CD4-positive, alpha-beta memory T cell (primary cell): ENCODE measurements around the gene GNAL. TPM values are rescaled to one million over a fixed set of nuclear protein-coding genes. Genes with fewer than 3 reads are reported as not detected.

ENCODE experiments used
- CTCF ChIA-PET: fragments of 350-600 bp; sonication (Branson Sonifier 250); formaldehyde crosslinking; loops from one replicate; lab custom pipeline; 2021; ENCODE audit warnings: inconsistent platforms; ENCODE audit not compliant: partially characterized antibody; lab: Charles Lee
- POLR2A ChIA-PET: fragments of 350-600 bp; sonication (Branson Sonifier 250); formaldehyde crosslinking; loops from one replicate; lab custom pipeline; 2021; ENCODE audit not compliant: partially characterized antibody; lab: Charles Lee
- DNase-seq, 5 donors: peaks; one replicate each; pipeline versions ENCODE4 v3.0.0 to v3.0.0-alpha.2; 2020 to 2022; ENCODE audit warnings: mixed read lengths in 1 of 5
- H3K27ac ChIP-seq: one replicate; pipeline ENCODE4 v1.7.0; 2013; ENCODE audit warnings: low read depth, low read length
- H3K27me3 ChIP-seq: 2 replicates; pipeline ENCODE4 v1.7.0; 2013; ENCODE audit warnings: mild to moderate bottlenecking, low read length, moderate library complexity; ENCODE audit not compliant: insufficient read depth
- H3K36me3 ChIP-seq: 2 replicates; pipeline ENCODE4 v1.7.0; 2013; ENCODE audit warnings: mild to moderate bottlenecking, low read length, moderate library complexity; ENCODE audit not compliant: insufficient read depth
- H3K4me1 ChIP-seq: 2 replicates; pipeline ENCODE4 v1.7.0; 2013; ENCODE audit warnings: mild to moderate bottlenecking, low read length, moderate library complexity; ENCODE audit not compliant: insufficient read depth
- H3K4me3 ChIP-seq, 2 donors: one replicate each; pipeline ENCODE4 v1.7.0; 2013; ENCODE audit warnings: low read length in 2 of 2, mild to moderate bottlenecking in 1 of 2
- H3K9me3 ChIP-seq, 2 donors: one replicate each; pipeline ENCODE4 v1.7.0; 2013; ENCODE audit warnings: low read length in 2 of 2, control low read depth in 1 of 2; ENCODE audit not compliant: control insufficient read depth in 1 of 2
- H3K27ac Mint-ChIP-seq, 7 donors: one replicate each; pipeline ENCODE4 v1.8.0; 2020 to 2021; ENCODE audit warnings: mixed read lengths in 7 of 7, mild to moderate bottlenecking in 6 of 7, inconsistent platforms in 3 of 7, moderate library complexity in 3 of 7
- H3K27me3 Mint-ChIP-seq, 2 donors: one replicate each; pipeline ENCODE4 v1.8.0; 2020 to 2021; ENCODE audit warnings: mixed read lengths in 2 of 2
- H3K36me3 Mint-ChIP-seq, 2 donors: one replicate each; pipeline ENCODE4 v1.8.0; 2020 to 2021; ENCODE audit warnings: mixed read lengths in 2 of 2, inconsistent platforms in 1 of 2, mild to moderate bottlenecking in 1 of 2
- H3K4me1 Mint-ChIP-seq, 4 donors: one replicate each; pipeline ENCODE4 v1.8.0; 2020 to 2021; ENCODE audit warnings: mixed read lengths in 4 of 4, mild to moderate bottlenecking in 1 of 4
- H3K4me3 Mint-ChIP-seq, 8 donors: one replicate each; pipeline ENCODE4 v1.8.0; 2020 to 2021; ENCODE audit warnings: mixed read lengths in 8 of 8, mild to moderate bottlenecking in 7 of 8, moderate library complexity in 6 of 8, inconsistent platforms in 3 of 8
- H3K9me3 Mint-ChIP-seq, 8 donors: one replicate each; pipeline ENCODE4 v1.8.0; 2020 to 2021; ENCODE audit warnings: mixed read lengths in 8 of 8, mild to moderate bottlenecking in 5 of 8, inconsistent platforms in 3 of 8, moderate library complexity in 1 of 8
- intact Hi-C: fragments of 100-400 bp; cut with micrococcal nuclease; formaldehyde crosslinking; loops from one replicate; pipeline ENCODE4 v1.15.1; 2023
- polyA plus RNA-seq, 2 donors: library from polyadenylated mRNA; unstranded; fragments of 300-500 nt; fragmentation: Illumina TruSeq; gene quantifications; one replicate each; pipeline ENCODE4 v1.2.3, GENCODE V29; 2021
- total RNA-seq, 2 experiments: library from RNA; stranded (reverse); gene quantifications; one replicate each; pipeline ENCODE4 v1.2.3, GENCODE V29; 2021

Gene GNAL
- total and polyA plus RNA-seq, 4 experiments from 2014 or later = 0.20 to 0.33 (median 0.26) TPM; not detected in 1

DNA sequence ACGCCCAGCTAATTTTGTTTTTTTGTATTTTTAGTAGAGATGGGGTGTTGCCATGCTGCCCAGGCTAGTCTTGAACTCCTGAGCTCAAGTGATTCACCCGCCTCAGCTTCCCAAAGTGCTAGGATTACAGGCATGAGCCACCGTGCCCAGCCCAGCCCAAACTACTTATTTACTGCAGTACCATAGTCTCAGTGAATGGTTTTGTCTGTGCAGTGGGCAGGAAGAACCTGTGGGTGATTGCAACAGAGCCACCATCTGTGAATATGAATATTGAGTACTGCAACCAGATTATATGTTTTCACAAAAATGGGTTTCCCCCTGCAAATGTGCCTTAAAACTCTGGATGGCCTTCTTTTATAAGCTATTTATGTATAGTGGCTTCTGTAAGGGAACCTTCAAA is 210.0 kb downstream of the GNAL start:
- Histone ChIP-seq H3K4me1 (no peaks in the 10 kb centered on the region), H3K27me3 (no peaks in the 10 kb centered on the region), H3K36me3 (peaks cover 19% of the 10 kb centered on the region), H3K4me3 (no peak overlapping the region), H3K27ac (no peak overlapping the region), H3K9me3 (no peaks in the 10 kb centered on the region)
- Mint-ChIP-seq H3K36me3 (peaks cover 30 to 50% of the 10 kb centered on the region in 2 donors), H3K27me3 (no peaks in the 10 kb centered on the region), H3K9me3 (no peaks in the 10 kb centered on the region), H3K4me3 (no peak overlapping the region), H3K4me1 (peaks cover 4 to 13% (median 8%) of the 10 kb centered on the region in 4 donors), H3K27ac (no peak overlapping the region)
- POLR2A ChIA-PET = no interaction called here
- CTCF ChIA-PET = no interaction called here
- DNase-seq = no peak
- intact Hi-C loops = no loop called here

DNA sequence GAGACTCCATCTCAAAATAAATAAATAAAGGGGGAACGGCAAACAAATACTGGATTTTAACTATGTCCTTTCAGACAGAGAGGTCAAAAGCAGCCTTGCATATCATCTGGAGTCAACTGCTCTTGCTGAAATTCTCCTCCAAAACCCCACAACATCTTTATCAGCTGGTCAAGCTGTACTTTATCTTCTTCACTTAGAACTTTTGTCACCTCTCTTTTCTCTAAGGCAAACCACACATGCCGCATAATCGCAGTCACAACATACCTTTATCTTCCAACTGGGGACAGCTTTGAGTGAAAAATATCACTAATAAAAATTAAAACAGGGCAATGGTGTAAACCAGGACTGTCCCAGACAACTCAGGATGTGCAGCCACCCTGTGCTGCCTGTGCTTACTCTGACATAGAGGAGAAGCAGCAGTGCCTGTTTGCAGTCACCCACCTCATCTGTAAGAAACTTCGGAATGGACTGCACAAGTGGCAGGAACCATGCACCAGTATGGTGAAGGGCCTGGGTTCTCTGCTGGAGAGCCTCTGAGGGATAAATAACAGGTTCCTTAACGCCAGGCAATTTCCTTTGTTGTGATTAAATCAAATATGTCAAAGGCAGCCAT is 212.9 kb downstream of the GNAL start:
- Mint-ChIP-seq H3K36me3 (peaks cover 24 to 43% of the 10 kb centered on the region in 2 donors), H3K27me3 (no peaks in the 10 kb centered on the region), H3K9me3 (no peaks in the 10 kb centered on the region), H3K4me1 (peaks cover 8 to 27% (median 12%) of the 10 kb centered on the region in 4 donors), H3K27ac (peak overlapping the region in 2 of 7 donors; percentile 23 to 30), H3K4me3 (no peak overlapping the region)
- intact Hi-C loops = loop anchor here (10.0 kb wide), 1 partner anchor 1043 kb away; the partner anchor contains the start of gene SEH1L
- H3K27me3 ChIP-seq = no peaks in the 10 kb centered on the region
- H3K9me3 ChIP-seq = no peaks in the 10 kb centered on the region
- no peak overlapping the region for H3K4me3 ChIP-seq
- H3K27ac ChIP-seq = no peak overlapping the region
- H3K36me3 ChIP-seq = peaks cover 23% of the 10 kb centered on the region
- peaks cover 2% of the 10 kb centered on the region for H3K4me1 ChIP-seq
- DNase-seq = no peak
- CTCF ChIA-PET = no interaction called here
- POLR2A ChIA-PET = no interaction called here

DNA sequence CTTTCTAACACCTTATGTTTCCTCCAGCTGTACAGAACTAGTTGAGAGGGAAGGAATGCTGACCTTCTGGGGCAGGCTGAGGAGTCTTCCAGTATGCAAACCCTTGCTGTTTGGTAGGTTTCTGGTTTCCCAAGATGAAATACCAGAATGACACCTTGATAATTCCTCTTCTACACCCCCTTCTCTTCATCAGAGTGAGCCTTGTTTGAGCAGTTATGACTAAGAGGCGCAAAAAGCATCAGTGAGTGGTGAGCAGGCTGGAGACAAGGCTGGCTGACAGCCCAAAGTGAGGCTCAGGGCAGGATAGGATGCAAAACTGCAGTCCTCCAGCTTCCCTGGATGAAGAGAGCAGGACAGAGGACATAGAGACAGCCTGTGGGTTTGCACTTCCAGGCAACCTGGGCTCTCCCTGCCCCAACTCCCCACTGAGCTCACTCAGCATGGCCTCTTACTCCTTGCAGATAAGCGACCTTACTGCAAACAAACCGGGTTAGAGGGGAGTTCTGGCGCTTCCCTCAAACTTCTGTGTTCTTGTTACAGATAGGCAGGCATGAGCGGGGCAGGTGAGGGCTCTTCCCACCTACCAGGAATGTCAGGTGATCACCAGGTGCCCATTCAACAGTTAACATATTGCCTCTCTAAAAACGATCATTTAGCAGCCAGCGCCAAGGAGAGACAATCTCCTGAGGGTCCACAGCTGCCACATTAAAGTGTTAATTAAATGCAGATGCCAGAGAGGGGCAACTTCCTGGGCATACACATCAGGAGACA is 213.6 kb downstream of the GNAL start:
- Mint-ChIP-seq H3K36me3 (peaks cover 20 to 38% of the 10 kb centered on the region in 2 donors), H3K4me3 (no peak overlapping the region), H3K27me3 (no peaks in the 10 kb centered on the region), H3K27ac (peak overlapping the region in 1 of 7 donors; percentile 23), H3K9me3 (no peaks in the 10 kb centered on the region), H3K4me1 (peaks cover 12 to 35% (median 17%) of the 10 kb centered on the region in 4 donors)
- ChIA-PET CTCF (no interaction called here), POLR2A (no interaction called here)
- Histone ChIP-seq H3K36me3 (peaks cover 18% of the 10 kb centered on the region), H3K9me3 (no peaks in the 10 kb centered on the region), H3K4me3 (no peak overlapping the region), H3K4me1 (peaks cover 10% of the 10 kb centered on the region), H3K27ac (no peak overlapping the region), H3K27me3 (no peaks in the 10 kb centered on the region)
- intact Hi-C loops = loop anchor here (10.0 kb wide), 1 partner anchor 1042 kb away; the partner anchor contains the start of gene SEH1L
- DNase-seq = no peak

DNA sequence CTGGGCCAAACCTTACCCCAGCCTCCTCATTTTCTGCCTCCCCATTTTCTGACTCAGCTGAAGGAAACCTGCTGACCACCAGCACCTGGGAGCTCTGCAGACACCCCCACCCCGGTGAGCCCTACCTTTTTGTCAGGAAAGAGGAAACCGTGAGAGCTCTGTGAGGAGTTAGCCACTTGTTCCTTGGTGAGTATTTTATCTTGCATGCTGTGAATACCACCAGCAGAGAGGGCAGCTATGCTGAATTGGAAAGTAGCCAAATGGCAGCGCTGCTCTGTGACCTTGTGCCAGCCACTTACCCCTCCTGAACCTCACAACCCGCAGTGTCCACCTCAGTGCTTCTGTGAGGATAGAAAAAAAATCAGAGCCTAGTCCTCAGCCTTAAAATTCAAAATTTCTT is 216.5 kb downstream of the GNAL start:
- peaks cover 15 to 36% of the 10 kb centered on the region in 2 donors for H3K36me3 Mint-ChIP-seq
- H3K27ac Mint-ChIP-seq = peak overlapping the region in 3 of 7 donors; percentile 35 to 68 (median 57)
- POLR2A ChIA-PET = interaction anchor here (1.3 to 2.0 kb wide), 2 partner anchors 54 to 55 kb away, joined by 4 read pairs; no protein-coding TSS in a partner anchor
- no peak overlapping the region for H3K4me3 ChIP-seq
- H3K4me3 Mint-ChIP-seq = peak overlapping the region in 2 of 8 donors; percentile 39 to 42
- no peaks in the 10 kb centered on the region for H3K9me3 Mint-ChIP-seq
- H3K36me3 ChIP-seq = peaks cover 17% of the 10 kb centered on the region
- DNase-seq = no peak
- H3K27me3 Mint-ChIP-seq = no peaks in the 10 kb centered on the region
- intact Hi-C loops = loop anchor here (5.0 to 10.0 kb wide), 2 partner anchors 977 to 1039 kb away; partner anchors contain the start of genes PTPN2 and SEH1L
- H3K4me1 ChIP-seq = peaks cover 20% of the 10 kb centered on the region
- H3K27ac ChIP-seq = no peak overlapping the region
- H3K9me3 ChIP-seq = no peaks in the 10 kb centered on the region
- H3K27me3 ChIP-seq = no peaks in the 10 kb centered on the region
- peaks cover 14 to 47% (median 26%) of the 10 kb centered on the region in 4 donors for H3K4me1 Mint-ChIP-seq
- CTCF ChIA-PET = interaction anchor here (0.7 to 0.8 kb wide), 2 partner anchors 33 to 89 kb away, joined by 3 read pairs; no protein-coding TSS in a partner anchor

- peaks cover 15 to 36% of the 10 kb centered on the region in 2 donors for H3K36me3 Mint-ChIP-seq
- H3K27ac Mint-ChIP-seq = peak overlapping the region in 4 of 7 donors; percentile 18 to 68 (median 45)
- Histone ChIP-seq H3K4me3 (no peak overlapping the region), H3K4me1 (peaks cover 20% of the 10 kb centered on the region), H3K27me3 (no peaks in the 10 kb centered on the region), H3K27ac (no peak overlapping the region), H3K36me3 (peaks cover 17% of the 10 kb centered on the region), H3K9me3 (no peaks in the 10 kb centered on the region)
- peak overlapping the region in 6 of 8 donors; percentile 6 to 49 (median 38) for H3K4me3 Mint-ChIP-seq
- no peaks in the 10 kb centered on the region for H3K27me3 Mint-ChIP-seq
- H3K9me3 Mint-ChIP-seq = no peaks in the 10 kb centered on the region
- ChIA-PET CTCF (interaction anchor here (0.8 kb wide), 1 partner anchor 89 kb away, joined by 3 read pairs; no protein-coding TSS in a partner anchor), POLR2A (interaction anchor here (1.3 to 2.0 kb wide), 2 partner anchors 54 to 56 kb away, joined by 4 read pairs; no protein-coding TSS in a partner anchor)
- no peak for DNase-seq
- intact Hi-C loops = loop anchor here (5.0 to 10.0 kb wide), 2 partner anchors 976 to 1039 kb away; partner anchors contain the start of genes PTPN2 and SEH1L
- H3K4me1 Mint-ChIP-seq = peaks cover 14 to 47% (median 26%) of the 10 kb centered on the region in 4 donors
Observed at GRCh38 chr18:11906176-11906575, 217.1 kb downstream of the GNAL start.

GRCh38 chr18:11906926-11907874 is 218.1 kb downstream of the GNAL start:
- peaks cover 11% of the 10 kb centered on the region for H3K36me3 ChIP-seq

More at GRCh38 chr18:11906926-11907874, 218.1 kb downstream of the GNAL start:
- no peak for DNase-seq
- H3K9me3 Mint-ChIP-seq = no peaks in the 10 kb centered on the region
- H3K27ac ChIP-seq = peak overlapping the region; percentile 93
- peak overlapping the region; percentile 88 to 98 (median 95) for H3K27ac Mint-ChIP-seq
- CTCF ChIA-PET = no interaction called here
- peaks cover 20% of the 10 kb centered on the region for H3K4me1 ChIP-seq
- intact Hi-C loops = loop anchor here (5.0 to 10.0 kb wide), 2 partner anchors 975 to 1038 kb away; partner anchors contain the start of genes PTPN2 and SEH1L
- no peaks in the 10 kb centered on the region for H3K27me3 ChIP-seq
- no peaks in the 10 kb centered on the region for H3K9me3 ChIP-seq
- H3K4me3 ChIP-seq = peak overlapping the region; percentile 86 to 93
- H3K27me3 Mint-ChIP-seq = no peaks in the 10 kb centered on the region
- H3K4me1 Mint-ChIP-seq = peaks cover 13 to 41% (median 23%) of the 10 kb centered on the region in 4 donors
- H3K36me3 Mint-ChIP-seq = peaks cover 9 to 29% of the 10 kb centered on the region in 2 donors
- POLR2A ChIA-PET = interaction anchor here (1.2 to 2.8 kb wide), 6 partner anchors 40 to 88 kb away, joined by 4 to 34 read pairs (median 7); partner anchors contain the start of genes CHMP1B and IMPA2
- H3K4me3 Mint-ChIP-seq = peak overlapping the region; percentile 89 to 96 (median 96)
